H1 (cell line): ENCODE results near the gene WNT11. TPM values are rescaled to one million over a fixed set of nuclear protein-coding genes. Genes with fewer than 3 reads are reported as not detected.

Experiments
- CTCF ChIA-PET: fragments of 300-600 bp; sonication (Branson Sonifier 250); formaldehyde crosslinking; loops from one replicate; lab custom pipeline; 2021; ENCODE audit not compliant: partially characterized antibody; lab: Charles Lee
- POLR2A ChIA-PET: fragments of 300-600 bp; sonication (Branson Sonifier 250); formaldehyde crosslinking; loops from one replicate; lab custom pipeline; 2021; ENCODE audit warnings: inconsistent platforms; ENCODE audit not compliant: partially characterized antibody; lab: Charles Lee
- DNase-seq, 2 experiments: peaks; one replicate each; pipeline versions ENCODE4 v3.0.0 to v3.0.0-alpha.2; 2010 to 2022; ENCODE audit warnings: low spot score in 2 of 2, low read depth in 1 of 2, mixed read lengths in 1 of 2
- FAIRE-seq: peaks from 2 replicates; lab custom pipeline; 2011; peaks lifted over from hg19 to GRCh38; lab: Jason Lieb, UNC
- H2AFZ ChIP-seq: 2 replicates; pipeline ENCODE4 v1.8.1; 2012; ENCODE audit warnings: low read length, inconsistent platforms
- H2AK5ac ChIP-seq: 2 replicates; pipeline ENCODE4 v1.6.1; 2013; ENCODE audit warnings: low read depth, low read length
- H2BK120ac ChIP-seq: replicated peaks from 2 replicates; pipeline ENCODE3; 2013; ENCODE audit warnings: low read depth, low read length, inconsistent platforms
- H2BK12ac ChIP-seq: 2 replicates; pipeline ENCODE4 v1.6.1; 2013; ENCODE audit warnings: low read depth, low read length
- H2BK15ac ChIP-seq: 2 replicates; pipeline ENCODE4 v1.6.1; 2013; ENCODE audit warnings: low read length
- H2BK20ac ChIP-seq: 2 replicates; pipeline ENCODE4 v1.6.1; 2013; ENCODE audit warnings: low read length
- H2BK5ac ChIP-seq: 2 replicates; pipeline ENCODE4 v1.6.1; 2013; ENCODE audit warnings: low read depth, low read length
- H3K14ac ChIP-seq: 2 replicates; pipeline ENCODE4 v1.6.1; 2013; ENCODE audit warnings: inconsistent platforms; ENCODE audit not compliant: insufficient read length
- H3K18ac ChIP-seq: 2 replicates; pipeline ENCODE4 v1.6.1; 2013; ENCODE audit warnings: low read length; ENCODE audit errors: extremely low read depth
- H3K23ac ChIP-seq: 2 replicates; pipeline ENCODE4 v1.6.1; 2013; ENCODE audit warnings: inconsistent platforms; ENCODE audit not compliant: insufficient read length
- H3K23me2 ChIP-seq: 2 replicates; pipeline ENCODE4 v1.6.1; 2013; ENCODE audit warnings: low read depth, low read length
- H3K27ac ChIP-seq: 2 replicates; pipeline ENCODE4 v1.6.1; 2011; ENCODE audit warnings: low read depth, low read length, inconsistent platforms
- H3K27me3 ChIP-seq, 4 experiments: replicated peaks in 1 of 4; 1 replicate in 1 of 4; 2 replicates in 3 of 4; pipeline versions ENCODE4 v1.6.1 to v1.8.1; 2011 to 2013; ENCODE audit warnings: low read length in 3 of 4, mild to moderate bottlenecking in 3 of 4, inconsistent platforms in 2 of 4, mixed read lengths in 2 of 4, moderate library complexity in 1 of 4; ENCODE audit not compliant: control insufficient read depth in 3 of 4, insufficient read depth in 3 of 4; ENCODE audit errors: extremely low read depth in 1 of 4
- H3K36me3 ChIP-seq, 4 experiments: 2 replicates each; pipeline versions ENCODE4 v1.6.1 to v1.8.1; 2011 to 2013; ENCODE audit warnings: mild to moderate bottlenecking in 4 of 4, low read length in 3 of 4, moderate library complexity in 2 of 4, control low read depth in 1 of 4, inconsistent platforms in 1 of 4; ENCODE audit not compliant: insufficient read depth in 4 of 4, control insufficient read depth in 2 of 4
- H3K4ac ChIP-seq: replicated peaks from 2 replicates; pipeline ENCODE3; 2013; ENCODE audit warnings: low read length, low read depth, mixed read lengths, inconsistent platforms; ENCODE audit not compliant: insufficient read length
- H3K4me1 ChIP-seq, 4 experiments: replicated peaks in 1 of 4; 1 replicate in 1 of 4; 2 replicates in 3 of 4; pipeline versions ENCODE4 v1.6.1 to v1.8.1; 2011 to 2013; ENCODE audit warnings: low read length in 3 of 4, inconsistent platforms in 2 of 4, mixed read lengths in 1 of 4; ENCODE audit not compliant: insufficient read depth in 4 of 4, control insufficient read depth in 3 of 4
- H3K4me2 ChIP-seq, 2 experiments: 2 replicates each; pipeline versions ENCODE4 v1.6.1 to v1.8.1; 2011 to 2013; ENCODE audit warnings: low read depth in 2 of 2, low read length in 2 of 2, control low read depth in 1 of 2, inconsistent platforms in 1 of 2, mild to moderate bottlenecking in 1 of 2; ENCODE audit not compliant: insufficient read depth in 1 of 2
- H3K4me3 ChIP-seq, 4 experiments: fragments of 200-600, 300-600 bp in 1 of 4; sonication (generic), shearing (Covaris generic), sonication (Bioruptor Twin) in 1 of 4; 2 replicates each; pipeline versions ENCODE4 v1.5.1 to v1.8.1; 2011 to 2016; ENCODE audit warnings: low read length in 4 of 4, low read depth in 3 of 4, control low read depth in 2 of 4, inconsistent platforms in 2 of 4, mild to moderate bottlenecking in 2 of 4, mixed read lengths in 1 of 4, moderate library complexity in 1 of 4; ENCODE audit not compliant: insufficient read depth in 2 of 4; ENCODE audit errors: extremely low read depth in 1 of 4
- H3K56ac ChIP-seq: replicated peaks from 2 replicates; pipeline ENCODE3; 2013; ENCODE audit warnings: low read depth, mild to moderate bottlenecking, mixed read lengths, low read length, inconsistent platforms; ENCODE audit not compliant: insufficient read length
- H3K79me1 ChIP-seq: 2 replicates; pipeline ENCODE4 v1.6.1; 2013; ENCODE audit warnings: low read depth, low read length, control low read depth
- H3K79me2 ChIP-seq, 2 experiments: 2 replicates each; pipeline versions ENCODE4 v1.6.1 to v1.8.1; 2012 to 2013; ENCODE audit warnings: low read length in 2 of 2, mild to moderate bottlenecking in 2 of 2, inconsistent platforms in 1 of 2; ENCODE audit not compliant: insufficient read depth in 2 of 2, control insufficient read depth in 1 of 2
- H3K9ac ChIP-seq, 4 experiments: replicated peaks in 1 of 4; 1 replicate in 1 of 4; 2 replicates in 3 of 4; pipeline versions ENCODE4 v1.6.1 to v1.8.1; 2011 to 2013; ENCODE audit warnings: low read depth in 3 of 4, low read length in 3 of 4, control low read depth in 2 of 4, mild to moderate bottlenecking in 2 of 4, moderate library complexity in 2 of 4, inconsistent platforms in 1 of 4; ENCODE audit errors: extremely low read depth in 1 of 4
- H3K9me3 ChIP-seq, 2 experiments: 2 replicates each; pipeline versions ENCODE4 v1.6.1 to v1.8.1; 2012 to 2013; ENCODE audit warnings: mild to moderate bottlenecking in 2 of 2, moderate library complexity in 2 of 2, control low read depth in 1 of 2, inconsistent platforms in 1 of 2, low read depth in 1 of 2, low read length in 1 of 2, mixed read lengths in 1 of 2; ENCODE audit not compliant: insufficient read depth in 2 of 2
- H4K20me1 ChIP-seq, 2 experiments: replicated peaks in 1 of 2; 2 replicates each; pipeline versions ENCODE3 to v1.8.1; 2011 to 2013; ENCODE audit warnings: inconsistent platforms in 2 of 2, low read length in 2 of 2, mild to moderate bottlenecking in 1 of 2; ENCODE audit not compliant: insufficient read depth in 2 of 2, control insufficient read depth in 1 of 2
- H4K5ac ChIP-seq: 2 replicates; pipeline ENCODE4 v1.6.1; 2013; ENCODE audit warnings: low read length, low read depth, mixed read lengths, inconsistent platforms; ENCODE audit not compliant: insufficient read length
- H4K8ac ChIP-seq: 2 replicates; pipeline ENCODE4 v1.8.0; 2013; ENCODE audit warnings: mild to moderate bottlenecking, moderate library complexity, low read length, inconsistent platforms; ENCODE audit not compliant: insufficient read depth; ENCODE audit errors: extremely low read depth
- H4K91ac ChIP-seq: replicated peaks from 2 replicates; pipeline ENCODE3; 2013; ENCODE audit warnings: low read length, mixed read lengths, inconsistent platforms; ENCODE audit not compliant: insufficient read length
- BRCA1 ChIP-seq: IDR thresholded peaks from 2 replicates; pipeline ENCODE4 v1.6.1; 2012; ENCODE audit warnings: low read depth, low read length, improper control_type of control experiment
- CBX8 ChIP-seq: fragments of 300-800, 300-1000 bp; sonication (generic); IDR thresholded peaks from 2 replicates; pipeline ENCODE4 v1.7.1; 2016; ENCODE audit warnings: low read depth, low read length, borderline replicate concordance
- GABPA ChIP-seq: IDR thresholded peaks from 2 replicates; pipeline ENCODE4 v1.6.1; 2011; ENCODE audit warnings: mild to moderate bottlenecking, low read length, moderate library complexity, borderline replicate concordance; ENCODE audit not compliant: insufficient read depth
- GTF2F1 ChIP-seq: IDR thresholded peaks from 2 replicates; pipeline ENCODE4 v1.6.1; 2012; ENCODE audit warnings: low read depth, low read length, improper control_type of control experiment, borderline replicate concordance
- MAFK ChIP-seq: IDR thresholded peaks from 2 replicates; pipeline ENCODE4 v1.6.1; 2012; ENCODE audit warnings: low read depth, mild to moderate bottlenecking, improper control_type of control experiment, low read length
- RAD21 ChIP-seq, 2 experiments: IDR thresholded peaks in 1 of 2; conservative IDR thresholded peaks in 1 of 2; 2 replicates each; pipeline ENCODE4 v1.6.1; 2011; ENCODE audit warnings: low read depth in 2 of 2, low read length in 2 of 2, improper control_type of control experiment in 1 of 2, inconsistent platforms in 1 of 2, mild to moderate bottlenecking in 1 of 2, moderate library complexity in 1 of 2
- SIX5 ChIP-seq: IDR thresholded peaks from 2 replicates; pipeline ENCODE4 v1.6.1; 2011; ENCODE audit warnings: mild to moderate bottlenecking, low read depth, low read length
- SRF ChIP-seq: IDR thresholded peaks from 2 replicates; pipeline ENCODE4 v1.6.1; 2011; ENCODE audit warnings: mild to moderate bottlenecking, low read depth, low read length, moderate library complexity
- TAF1 ChIP-seq: IDR thresholded peaks from 2 replicates; pipeline ENCODE4 v1.6.1; 2011; ENCODE audit warnings: mild to moderate bottlenecking, low read depth, low read length
- WGBS, 2 experiments: shearing (Covaris generic) in 1 of 2; methylation state at CpG; one replicate each; pipeline versions ENCODE4 v1.1.6 to v1.1.7; 2013 to 2015; ENCODE audit warnings: low lambda C conversion rate in 2 of 2, mixed read lengths in 2 of 2, inconsistent platforms in 1 of 2, low coverage in 1 of 2, missing lambda C conversion rate in 1 of 2; ENCODE audit not compliant: insufficient replicate concordance in 2 of 2, insufficient coverage in 1 of 2, insufficient read length in 1 of 2; ENCODE audit errors: extremely low coverage in 1 of 2, missing lambda C conversion rate in 1 of 2; 5-methylcytosine and 5-hydroxymethylcytosine counted together
- polyA plus RNA-seq, 7 experiments: library from polyadenylated mRNA; depleted of rRNA in 3 of 7; stranded (reverse) in 5 of 7; unstranded in 2 of 7; fragments of >200 nt in 5 of 7; fragments of 200-250 nt in 2 of 7; gene quantifications; 1 replicate in 5 of 7; 2 replicates in 1 of 7; 4 replicates in 1 of 7; pipeline versions ENCODE4 v1.2.1 to v1.2.3, GENCODE V29; 2011 to 2013; ENCODE audit warnings: missing spikeins in 2 of 7, mixed read lengths in 2 of 7
- total RNA-seq: library from RNA; stranded (reverse); fragmentation: NEBNext Ultra II Directional; extraction: Animal tissue kit (Norgen Biotek cat#: 25700); gene quantifications from 2 replicates; pipeline ENCODE4 v1.2.1, GENCODE V29; 2021
- TF ChIP-seq, protein P1 (sequence below): IDR thresholded peaks from 2 replicates; pipeline ENCODE4 v1.6.1; 2011; ENCODE audit warnings: low read length, improper control_type of control experiment

The WNT11 gene
- total and polyA plus RNA-seq, 2 of the 8 experiments (the other 6 are each of a cell fraction or from before 2014, with no cell fraction given) = 0.11 to 0.45 TPM

- peaks cover 0 to 14% (median 11%) of the 10 kb centered on the region in 4 experiments; a peak in 5 of 7 replicates for H3K27me3 ChIP-seq
These were observed 57.2 kb downstream of the WNT11 start for GRCh38 chr11:76148941-76149613.

More at GRCh38 chr11:76148941-76149613, 57.2 kb downstream of the WNT11 start:
- DNase-seq (no peak), FAIRE-seq (no peak)
- peaks cover 0 to 3% (median 2%) of the 10 kb centered on the region in 4 experiments; a peak in 2 of 7 replicates for H3K4me1 ChIP-seq
- H2BK15ac ChIP-seq = no peak overlapping the region
- H4K5ac ChIP-seq = no peak overlapping the region
- H3K27ac ChIP-seq = no peak overlapping the region
- no peaks in the 10 kb centered on the region for H3K23me2 ChIP-seq
- H3K9ac ChIP-seq = no peak overlapping the region
- ChIA-PET CTCF (interaction anchor here (0.8 to 2.3 kb wide), 4 partner anchors 59 to 252 kb away, joined by 3 to 13 read pairs (median 6); no protein-coding TSS in a partner anchor), POLR2A (no interaction called here)
- no peak overlapping the region for H3K18ac ChIP-seq
- no peak overlapping the region for H3K4me2 ChIP-seq
- TF ChIP-seq BRCA1 = no peak
- no peak for TF ChIP-seq RAD21 (IDR thresholded peaks at IDR 0.05 in 1 of 2, conservative IDR thresholded peaks at IDR 0.05 in 1 of 2; ENCODE audit: low read depth in 2 of 2, low read length in 2 of 2)
- TF ChIP-seq CBX8 = no peak
- TF ChIP-seq SRF = no peak
- TF ChIP-seq GTF2F1 = no peak
- TF ChIP-seq SIX5 = no peak
- no peak for TF ChIP-seq TAF1
- TF ChIP-seq, protein P1, sequence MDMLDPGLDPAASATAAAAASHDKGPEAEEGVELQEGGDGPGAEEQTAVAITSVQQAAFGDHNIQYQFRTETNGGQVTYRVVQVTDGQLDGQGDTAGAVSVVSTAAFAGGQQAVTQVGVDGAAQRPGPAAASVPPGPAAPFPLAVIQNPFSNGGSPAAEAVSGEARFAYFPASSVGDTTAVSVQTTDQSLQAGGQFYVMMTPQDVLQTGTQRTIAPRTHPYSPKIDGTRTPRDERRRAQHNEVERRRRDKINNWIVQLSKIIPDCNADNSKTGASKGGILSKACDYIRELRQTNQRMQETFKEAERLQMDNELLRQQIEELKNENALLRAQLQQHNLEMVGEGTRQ = no peak
- TF ChIP-seq MAFK = no peak
- TF ChIP-seq GABPA = no peak
- H3K14ac ChIP-seq = no peak overlapping the region
- no peak overlapping the region for H2BK120ac ChIP-seq
- no peak overlapping the region for H2BK5ac ChIP-seq
- 85% methylated on average over 17 of the region's 17 CpGs; no CpG with 5 or more reads in 1 of the 2 experiments for WGBS, 2 experiments
- H2BK20ac ChIP-seq = no peak overlapping the region
- H3K79me1 ChIP-seq = no peaks in the 10 kb centered on the region
- no peaks in the 10 kb centered on the region for H4K20me1 ChIP-seq
- H2BK12ac ChIP-seq = no peak overlapping the region
- no peak overlapping the region for H2AFZ ChIP-seq
- H2AK5ac ChIP-seq = no peak overlapping the region
- no peak overlapping the region for H3K56ac ChIP-seq
- no peaks in the 10 kb centered on the region for H3K79me2 ChIP-seq
- H4K8ac ChIP-seq = no peak overlapping the region
- no peak overlapping the region for H3K4ac ChIP-seq
- no peak overlapping the region for H3K4me3 ChIP-seq
- H3K9me3 ChIP-seq = no peaks in the 10 kb centered on the region
- no peaks in the 10 kb centered on the region for H3K36me3 ChIP-seq
- H4K91ac ChIP-seq = no peak overlapping the region
- no peak overlapping the region for H3K23ac ChIP-seq
